Mesendoderm (in vitro differentiated cells): ENCODE data around the gene FUZ.

Source experiments
- DNase-seq: peaks from one replicate; pipeline ENCODE4 v3.0.0; 2013
- H2AK5ac ChIP-seq: 2 replicates; pipeline ENCODE4 v1.6.1; 2013; ENCODE audit warnings: low read length, inconsistent platforms
- H2BK120ac ChIP-seq: 2 replicates; pipeline ENCODE4 v1.6.1; 2013; ENCODE audit warnings: low read depth, mild to moderate bottlenecking, low read length, moderate library complexity, mixed read lengths
- H2BK15ac ChIP-seq: replicated peaks from 2 replicates; pipeline ENCODE4 v1.6.1; 2013; ENCODE audit warnings: low read depth, mild to moderate bottlenecking, moderate library complexity
- H2BK5ac ChIP-seq: 2 replicates; pipeline ENCODE4 v1.6.1; 2013; ENCODE audit warnings: low read length, inconsistent platforms
- H3K18ac ChIP-seq: 2 replicates; pipeline ENCODE4 v1.6.1; 2013; ENCODE audit warnings: mild to moderate bottlenecking, low read length, mixed read lengths
- H3K23ac ChIP-seq: one replicate; pipeline ENCODE4 v1.6.1; 2013; ENCODE audit warnings: low read length
- H3K27ac ChIP-seq: 2 replicates; pipeline ENCODE4 v1.5.1; 2013; ENCODE audit warnings: low read depth, mild to moderate bottlenecking, inconsistent platforms, low read length, moderate library complexity
- H3K27me3 ChIP-seq: 2 replicates; pipeline ENCODE4 v1.6.1; 2013; ENCODE audit warnings: low read length, control low read depth, mild to moderate bottlenecking, inconsistent platforms; ENCODE audit not compliant: insufficient read depth, poor library complexity
- H3K36me3 ChIP-seq: 2 replicates; pipeline ENCODE4 v1.6.1; 2013; ENCODE audit warnings: low read length, inconsistent platforms; ENCODE audit not compliant: control insufficient read depth, insufficient read depth
- H3K4ac ChIP-seq: one replicate; pipeline ENCODE4 v1.6.1; 2013; ENCODE audit warnings: low read depth, mild to moderate bottlenecking, low read length, moderate library complexity
- H3K4me1 ChIP-seq: 2 replicates; pipeline ENCODE4 v1.6.1; 2013; ENCODE audit warnings: low read depth, low read length, inconsistent platforms; ENCODE audit not compliant: control insufficient read depth
- H3K4me2 ChIP-seq: 2 replicates; pipeline ENCODE4 v1.6.1; 2013; ENCODE audit warnings: low read length
- H3K4me3 ChIP-seq: 2 replicates; pipeline ENCODE4 v1.5.1; 2013; ENCODE audit warnings: mild to moderate bottlenecking, low read length
- H3K56ac ChIP-seq: one replicate; pipeline ENCODE4 v1.6.1; 2013; ENCODE audit warnings: low read length
- H3K79me1 ChIP-seq: 2 replicates; pipeline ENCODE4 v1.6.1; 2013; ENCODE audit warnings: low read length, inconsistent platforms
- H3K79me2 ChIP-seq: 2 replicates; pipeline ENCODE4 v1.6.1; 2013; ENCODE audit warnings: mild to moderate bottlenecking, low read length; ENCODE audit not compliant: control insufficient read depth, insufficient read depth
- H3K9ac ChIP-seq: 2 replicates; pipeline ENCODE4 v1.6.1; 2013; ENCODE audit warnings: low read length, inconsistent platforms
- H4K5ac ChIP-seq: one replicate; pipeline ENCODE4 v1.6.1; 2013; ENCODE audit warnings: low read length
- H4K8ac ChIP-seq: one replicate; pipeline ENCODE4 v1.6.1; 2013; ENCODE audit warnings: low read depth, mild to moderate bottlenecking, control low read depth, low read length, moderate library complexity
- WGBS: extraction: QIAGEN DNeasy Blood & Tissue Kit; methylation state at CpG from one replicate; pipeline ENCODE4 v1.1.7; 2013; ENCODE audit warnings: low lambda C conversion rate, missing lambda C conversion rate; ENCODE audit not compliant: insufficient coverage; ENCODE audit errors: extremely low coverage; 5-methylcytosine and 5-hydroxymethylcytosine counted together

The FUZ gene

DNA sequence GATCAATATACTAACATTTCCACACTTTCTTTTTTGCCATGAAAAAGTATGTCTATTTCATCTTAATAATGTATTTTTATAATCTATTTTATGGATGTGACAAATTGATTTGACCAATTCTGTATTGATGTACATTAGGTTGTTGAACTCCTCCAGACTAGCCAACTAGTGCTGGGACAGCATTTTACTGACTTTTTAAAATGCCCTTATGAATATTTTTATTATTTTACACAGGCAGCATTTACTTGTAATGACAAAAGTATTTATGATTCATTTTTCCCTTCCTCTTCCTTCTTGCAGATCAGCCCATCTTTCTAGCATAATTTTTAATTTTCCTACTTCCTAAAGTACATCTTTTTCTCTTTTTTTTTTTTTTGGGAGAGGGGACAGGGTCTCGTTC, 918 bp upstream of the FUZ start:
- no peak overlapping the region for H3K27ac ChIP-seq
- H2BK15ac ChIP-seq, result no peak overlapping the region
- H3K9ac ChIP-seq, result no peak overlapping the region
- H3K27me3 ChIP-seq, result no peaks in the 10 kb centered on the region
- H3K4me1 ChIP-seq, result peaks cover 4% of the 10 kb centered on the region
- DNase-seq, result no peak
- no peak overlapping the region for H3K4me2 ChIP-seq
- H3K36me3 ChIP-seq, result no peaks in the 10 kb centered on the region
- no peak overlapping the region for H3K23ac ChIP-seq
- no peak overlapping the region for H3K56ac ChIP-seq
- H3K4me3 ChIP-seq, result no peak overlapping the region
- no peak overlapping the region for H2BK120ac ChIP-seq
- no peak overlapping the region for H4K5ac ChIP-seq
- H3K18ac ChIP-seq, result no peak overlapping the region
- H2AK5ac ChIP-seq, result no peak overlapping the region
- H3K79me1 ChIP-seq, result no peaks in the 10 kb centered on the region
- no CpG with 5 or more reads among the region's 1 CpG for WGBS
- no peak overlapping the region for H2BK5ac ChIP-seq
- H3K79me2 ChIP-seq, result peaks cover 5% of the 10 kb centered on the region
- H4K8ac ChIP-seq, result no peak overlapping the region
- H3K4ac ChIP-seq, result no peak overlapping the region

DNA sequence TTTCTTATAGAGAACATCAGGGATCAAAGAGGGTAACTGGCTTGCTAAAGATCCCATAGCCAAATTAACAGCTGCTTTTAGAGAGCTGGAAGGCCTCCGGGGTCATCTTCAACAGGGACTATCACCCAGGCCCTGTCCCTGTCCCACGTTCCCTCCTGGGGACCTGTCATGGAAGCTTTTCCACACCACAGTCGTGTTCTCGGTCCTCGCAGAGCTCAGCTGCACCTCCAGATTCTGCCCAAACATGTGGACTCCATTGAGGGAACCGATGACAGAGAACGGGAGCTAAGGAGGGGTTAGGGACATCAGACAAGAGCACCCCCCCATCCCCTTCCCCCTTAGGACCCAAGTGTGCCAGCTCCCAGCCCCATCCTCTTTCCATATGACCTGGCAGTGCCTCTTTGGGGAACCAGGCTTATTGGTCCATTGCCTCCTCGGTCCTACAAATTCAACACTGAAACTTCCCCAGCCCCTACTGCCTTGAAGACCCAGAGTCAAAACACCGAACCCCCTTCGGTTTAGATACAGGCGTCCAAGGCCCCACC, 568 bp downstream of the FUZ start:
- H2BK5ac ChIP-seq, result no peak overlapping the region
- H3K79me2 ChIP-seq, result no peaks in the 10 kb centered on the region
- H3K18ac ChIP-seq, result peak overlapping the region; percentile 30
- no peak overlapping the region for H3K27ac ChIP-seq
- H2AK5ac ChIP-seq, result no peak overlapping the region
- H3K4me1 ChIP-seq, result peaks cover 4% of the 10 kb centered on the region
- H4K5ac ChIP-seq, result no peak overlapping the region
- H2BK15ac ChIP-seq, result no peak overlapping the region
- peak overlapping the region; percentile 32 for H3K4me3 ChIP-seq
- no peak overlapping the region for H3K4ac ChIP-seq
- DNase-seq, result no peak
- no peak overlapping the region for H3K23ac ChIP-seq
- no peaks in the 10 kb centered on the region for H3K79me1 ChIP-seq
- peak overlapping the region; percentile 74 for H3K56ac ChIP-seq
- peak overlapping the region; percentile 80 for H3K9ac ChIP-seq
- H3K4me2 ChIP-seq, result peak overlapping the region; percentile 53
- H3K27me3 ChIP-seq, result no peaks in the 10 kb centered on the region
- no CpG with 5 or more reads among the region's 11 CpGs for WGBS
- no peak overlapping the region for H2BK120ac ChIP-seq
- H3K36me3 ChIP-seq, result no peaks in the 10 kb centered on the region
- no peak overlapping the region for H4K8ac ChIP-seq

DNA sequence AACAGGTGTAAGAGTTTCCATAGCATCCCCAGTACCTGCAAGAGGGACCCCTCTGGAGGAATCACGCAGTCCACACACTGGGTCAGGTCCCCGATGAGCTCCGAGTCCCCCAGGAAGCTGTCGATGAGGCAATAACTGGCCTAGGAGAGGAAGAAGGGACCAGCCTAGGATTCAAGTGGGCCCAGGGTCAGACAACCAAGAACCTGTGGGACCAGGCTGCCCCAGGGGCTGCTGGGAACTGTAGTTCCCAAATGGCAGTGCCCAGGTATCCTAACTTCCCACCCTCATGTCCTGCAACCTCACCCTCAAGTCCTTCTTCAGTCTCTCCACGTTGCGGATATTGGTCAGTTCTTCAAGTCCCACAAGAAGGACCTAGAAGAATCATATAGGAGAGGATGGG, 1.8 kb downstream of the FUZ start:
- Histone ChIP-seq H3K27ac (no peak overlapping the region), H3K79me2 (no peaks in the 10 kb centered on the region), H2BK15ac (no peak overlapping the region), H2BK120ac (no peak overlapping the region), H3K79me1 (no peaks in the 10 kb centered on the region), H3K4ac (no peak overlapping the region), H2BK5ac (no peak overlapping the region), H3K9ac (no peak overlapping the region), H3K36me3 (no peaks in the 10 kb centered on the region), H3K18ac (no peak overlapping the region), H3K23ac (no peak overlapping the region), H4K8ac (no peak overlapping the region), H3K4me3 (no peak overlapping the region), H3K56ac (no peak overlapping the region), H4K5ac (no peak overlapping the region), H3K4me1 (peaks cover 4% of the 10 kb centered on the region), H3K4me2 (no peak overlapping the region), H2AK5ac (no peak overlapping the region), H3K27me3 (no peaks in the 10 kb centered on the region)
- DNase-seq, result no peak
- no CpG with 5 or more reads among the region's 6 CpGs for WGBS

DNA sequence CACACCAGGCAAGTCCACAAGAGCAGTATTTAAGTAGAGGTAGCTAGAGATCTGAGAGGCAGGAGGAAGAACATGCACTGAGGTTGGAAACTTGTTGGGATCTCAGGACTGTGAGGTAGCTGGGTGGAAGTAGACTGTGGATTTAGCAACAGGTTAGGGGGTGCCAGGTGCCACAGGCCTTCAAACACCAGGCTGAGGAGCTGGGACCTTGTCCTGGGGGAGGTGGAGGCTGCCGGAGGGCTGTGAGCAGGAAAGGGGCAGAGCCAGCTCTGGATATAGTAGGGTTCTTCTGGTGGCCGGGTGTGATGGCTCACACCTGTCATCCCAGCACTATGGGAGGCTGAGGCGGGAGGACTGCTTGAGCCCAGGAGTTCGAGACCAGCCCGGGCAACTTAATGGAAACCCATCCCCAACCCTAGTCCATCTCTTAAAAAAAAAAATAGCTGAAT, 3.1 kb downstream of the FUZ start:
- Histone ChIP-seq H3K79me2 (no peaks in the 10 kb centered on the region), H3K4me1 (peaks cover 4% of the 10 kb centered on the region), H3K4ac (no peak overlapping the region), H3K23ac (no peak overlapping the region), H4K5ac (no peak overlapping the region), H2BK15ac (no peak overlapping the region), H3K4me2 (no peak overlapping the region), H3K27me3 (no peaks in the 10 kb centered on the region), H3K18ac (no peak overlapping the region), H3K4me3 (no peak overlapping the region), H2BK5ac (no peak overlapping the region), H2AK5ac (no peak overlapping the region), H2BK120ac (no peak overlapping the region), H3K27ac (no peak overlapping the region), H3K9ac (peak overlapping the region; percentile 74), H3K79me1 (no peaks in the 10 kb centered on the region), H3K56ac (peak overlapping the region; percentile 75), H3K36me3 (no peaks in the 10 kb centered on the region), H4K8ac (no peak overlapping the region)
- WGBS, result no CpG with 5 or more reads among the region's 5 CpGs
- DNase-seq, result no peak

DNA sequence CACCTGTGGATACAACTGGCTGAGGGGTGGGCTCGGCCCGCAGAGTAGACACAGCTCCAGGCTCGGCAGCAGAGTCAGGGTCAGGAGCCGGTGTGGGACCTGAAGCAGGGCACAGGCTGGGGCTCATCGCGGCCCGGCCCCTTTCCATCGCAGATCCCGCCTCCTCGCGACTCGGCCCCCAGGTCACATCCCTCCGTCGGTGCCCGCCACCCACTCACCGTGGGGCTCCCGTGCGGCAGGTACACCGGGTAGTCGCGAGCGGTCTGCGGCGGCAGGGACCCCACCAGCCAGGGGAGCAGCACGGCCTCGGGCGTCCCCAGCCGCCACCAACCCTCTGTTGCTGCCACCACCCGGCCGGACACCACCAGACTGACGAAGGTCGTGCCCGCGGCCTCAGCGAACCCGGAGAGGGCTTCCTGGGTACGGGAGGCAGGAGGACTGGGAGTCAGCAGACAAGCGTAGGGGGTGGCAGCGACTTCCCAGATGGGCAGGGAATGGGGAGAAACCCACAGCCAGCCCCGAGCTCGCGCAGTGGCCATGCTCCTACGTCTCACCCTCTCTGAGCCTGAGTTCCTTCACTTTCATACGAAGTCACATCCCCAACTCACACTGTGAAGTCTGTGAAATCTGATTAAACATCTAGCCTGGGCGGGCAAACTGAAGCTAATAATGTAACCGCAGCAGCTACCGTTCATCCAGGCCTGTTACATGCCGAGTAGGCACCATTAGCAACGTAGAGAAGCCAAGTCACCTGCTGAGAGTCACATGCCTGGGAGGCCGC, 3.7 kb downstream of the FUZ start:
- peaks cover 4% of the 10 kb centered on the region for H3K4me1 ChIP-seq
- H3K79me1 ChIP-seq, result no peaks in the 10 kb centered on the region
- H3K18ac ChIP-seq, result no peak overlapping the region
- H2BK120ac ChIP-seq, result no peak overlapping the region
- no peaks in the 10 kb centered on the region for H3K79me2 ChIP-seq
- no peak overlapping the region for H2AK5ac ChIP-seq
- no peak overlapping the region for H2BK5ac ChIP-seq
- no peak overlapping the region for H3K4me3 ChIP-seq
- H3K4me2 ChIP-seq, result peak overlapping the region; percentile 82
- no peak overlapping the region for H3K27ac ChIP-seq
- H4K8ac ChIP-seq, result no peak overlapping the region
- H4K5ac ChIP-seq, result no peak overlapping the region
- no peaks in the 10 kb centered on the region for H3K27me3 ChIP-seq
- no peak overlapping the region for H2BK15ac ChIP-seq
- H3K4ac ChIP-seq, result no peak overlapping the region
- no peaks in the 10 kb centered on the region for H3K36me3 ChIP-seq
- peak; percentile 55 for DNase-seq
- H3K56ac ChIP-seq, result peak overlapping the region; percentile 75
- no CpG with 5 or more reads among the region's 50 CpGs for WGBS
- peak overlapping the region; percentile 57 for H3K23ac ChIP-seq
- peak overlapping the region; percentile 74 for H3K9ac ChIP-seq
